Erythroblast (primary cell): ENCODE results near the gene MTCL1.

ENCODE experiments used
- GATA1 ChIP-seq: IDR thresholded peaks from 2 replicates; pipeline ENCODE4 v1.6.1; 2011; ENCODE audit warnings: low read depth, mild to moderate bottlenecking, control low read depth, low read length, moderate library complexity
- POLR2A ChIP-seq: IDR thresholded peaks from 2 replicates; pipeline ENCODE4 v1.6.1; 2011; ENCODE audit warnings: mild to moderate bottlenecking, low read length

GRCh38 chr18:8835521-8835953 lies 130.2 kb downstream of the MTCL1 start:
- TF ChIP-seq POLR2A (no peak), GATA1 (no peak)
